Renal pelvis (tissue), 3 donors: ENCODE data around the gene VPREB3. TPM values are rescaled to one million over a fixed set of nuclear protein-coding genes. Genes with fewer than 3 reads are reported as not detected.

Experiments used
- polyA plus RNA-seq, 3 donors: library from polyadenylated mRNA; unstranded; fragments of 120-200 nt; gene quantifications; one replicate each; pipeline ENCODE4 v1.2.1, GENCODE V29; 2013; ENCODE audit not compliant: insufficient read length in 3 of 3

The VPREB3 gene
- polyA plus RNA-seq, 3 donors = 0.89 to 1.3 (median 1.1) TPM

Other genes with a start within 250 kb of the VPREB3 start
- gene IGLL1, start 174.1 kb downstream of the VPREB3 start, polyA plus RNA-seq = 1 to 10 TPM in 1 of 3 donors, under 1 TPM in 2; 0.61 to 1.4 (median 0.62) TPM
- gene DRICH1, start 122.1 kb downstream of the VPREB3 start, polyA plus RNA-seq = 1 to 10 TPM; 2.3 to 4.8 (median 2.5) TPM
- 1 to 10 TPM; 2.5 to 5.7 (median 3.9) TPM for gene RGL4, start 63.4 kb downstream of the VPREB3 start, polyA plus RNA-seq
- 1 to 10 TPM; 6.1 to 8.6 (median 7.7) TPM for gene ZNF70, start 3.3 kb downstream of the VPREB3 start, polyA plus RNA-seq
- gene C22orf15, start 8.6 kb upstream of the VPREB3 start, polyA plus RNA-seq = 1 to 10 TPM; 2.2 to 3.7 (median 2.9) TPM
- gene CHCHD10, start 13.5 kb upstream of the VPREB3 start, polyA plus RNA-seq = 100 to 1,000 TPM in 1 of 3 donors, 10 to 100 TPM in 2; 81.4 to 103 (median 91.5) TPM
- gene MMP11, start 18.4 kb upstream of the VPREB3 start, polyA plus RNA-seq = 10 to 100 TPM; 15.3 to 21.9 (median 20.0) TPM
- gene SMARCB1, start 32.5 kb upstream of the VPREB3 start, polyA plus RNA-seq = 100 to 1,000 TPM; 171 to 218 (median 181) TPM
- 1 to 10 TPM; 4.9 to 6.4 (median 6.3) TPM for gene DERL3, start 84.6 kb upstream of the VPREB3 start, polyA plus RNA-seq
- 10 to 100 TPM; 22.8 to 68.3 (median 61.5) TPM for gene SLC2A11, start 103.5 kb upstream of the VPREB3 start, polyA plus RNA-seq
- 100 to 1,000 TPM; 248 to 398 (median 342) TPM for gene MIF, start 140.0 kb upstream of the VPREB3 start, polyA plus RNA-seq
- gene GSTT2B, start 206.8 kb upstream of the VPREB3 start, polyA plus RNA-seq = 10 to 100 TPM; 13.7 to 19.4 (median 14.8) TPM
- 10 to 100 TPM in 2 of 3 donors, 1 to 10 TPM in 1; 6.4 to 13.1 (median 10.8) TPM for gene DDTL, start 212.5 kb upstream of the VPREB3 start, polyA plus RNA-seq
- gene DDT, start 220.0 kb upstream of the VPREB3 start, polyA plus RNA-seq = 10 to 100 TPM; 73.9 to 90.9 (median 90.2) TPM
- 1 to 10 TPM; 1.0 to 1.9 (median 1.3) TPM for gene GSTT2, start 225.7 kb upstream of the VPREB3 start, polyA plus RNA-seq